D341Med (cell line): ENCODE results near the gene DCT.

Experiments
- DNase-seq: peaks from one replicate; pipeline ENCODE4 v3.0.0; 2012; ENCODE audit warnings: low spot score

The DCT gene

DNA sequence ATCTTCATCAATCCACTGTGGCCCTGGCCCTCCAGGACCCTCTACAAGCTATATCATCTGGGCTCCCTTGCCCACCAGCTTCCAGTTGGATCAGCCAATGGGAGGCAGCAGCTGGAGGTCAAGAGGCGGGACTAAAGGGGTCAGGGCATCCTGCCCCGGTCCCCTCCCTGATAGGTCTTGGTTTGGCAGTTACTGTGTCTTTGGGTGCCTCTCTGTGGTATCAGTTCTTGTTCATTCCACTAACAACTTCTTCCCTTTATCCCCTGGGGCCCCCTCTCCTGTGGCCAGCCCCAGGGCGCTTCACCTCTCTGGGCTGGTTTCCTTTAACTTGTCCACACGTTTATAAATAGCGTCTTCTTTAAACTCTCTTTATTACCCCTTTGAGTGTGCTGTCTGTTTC is 83.6 kb downstream of the DCT start:
- DNase-seq: no peak

DNA sequence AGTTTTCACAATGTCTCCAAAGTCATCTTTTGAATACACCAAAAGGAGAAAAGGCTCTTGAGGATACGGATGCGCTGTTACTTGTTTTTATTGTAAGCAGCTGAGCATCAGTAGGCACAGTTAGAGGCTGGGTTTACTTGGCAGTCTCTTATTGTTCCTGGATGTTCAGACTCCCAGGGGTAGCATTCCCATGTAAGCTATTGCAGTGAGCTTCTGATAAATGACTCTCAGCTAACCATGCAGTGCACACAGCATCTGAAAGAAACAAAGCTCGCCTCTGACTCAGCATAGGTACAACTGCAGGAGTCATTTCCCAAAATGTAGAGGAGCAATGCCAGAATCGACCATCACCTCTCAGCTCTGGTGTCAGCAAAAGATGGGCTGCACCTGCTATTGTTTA is 84.8 kb downstream of the DCT start:
- DNase-seq: no peak

DNA sequence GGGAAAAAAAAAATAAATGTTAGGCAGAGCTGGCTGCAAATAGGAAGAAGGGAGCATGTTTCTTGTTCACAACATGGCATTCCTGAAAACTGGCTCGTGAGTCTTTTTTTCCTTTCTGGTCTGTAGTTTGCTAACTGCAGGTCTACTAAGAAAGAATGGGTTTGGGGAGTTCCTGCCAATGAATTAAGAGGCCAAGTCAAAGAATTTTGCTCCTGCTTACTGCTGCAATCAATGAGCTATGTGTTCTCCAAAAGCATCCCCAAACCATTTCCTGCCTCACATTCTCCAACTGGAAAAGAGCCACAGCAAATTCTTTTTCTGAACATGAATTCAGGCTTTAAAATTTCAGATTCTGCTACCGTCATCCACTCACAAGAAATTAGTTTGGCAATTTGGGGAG is 88.6 kb downstream of the DCT start:
- no peak for DNase-seq

DNA sequence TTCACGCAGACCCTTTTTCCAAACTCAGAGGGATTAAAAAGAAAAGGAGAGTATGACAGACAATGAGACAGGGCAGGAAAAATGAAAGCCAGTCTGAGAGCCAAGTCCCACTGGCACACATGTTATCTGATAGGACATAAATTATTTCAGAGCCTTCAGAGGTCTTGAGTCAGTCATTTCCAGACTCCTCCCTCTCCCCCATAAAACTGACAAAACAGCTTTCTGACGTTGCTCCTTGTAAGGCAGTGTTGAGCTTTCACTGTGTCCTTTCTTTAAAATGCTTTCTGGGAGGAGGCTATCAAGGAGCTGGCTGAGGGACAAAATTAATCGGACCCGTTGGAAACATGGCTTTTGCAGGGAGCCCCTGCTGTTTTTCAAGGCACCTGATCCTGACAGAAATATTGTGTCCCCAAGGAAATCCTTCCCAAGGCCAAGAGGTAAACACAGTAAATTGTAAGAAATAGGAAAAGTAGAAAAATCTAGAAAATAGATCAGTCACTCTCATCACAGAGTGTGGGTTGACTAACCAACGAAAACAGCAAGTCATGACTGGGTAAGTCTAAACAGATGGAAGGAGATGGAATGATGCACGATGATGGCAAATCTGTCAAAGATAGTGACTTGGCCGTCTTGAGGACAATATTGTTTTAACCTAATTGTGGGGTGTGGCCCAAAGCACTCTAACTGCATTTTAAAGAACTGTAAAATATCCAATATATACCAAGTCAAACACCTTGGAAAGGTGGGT is 89.7 kb downstream of the DCT start:
- DNase-seq: no peak

DNA sequence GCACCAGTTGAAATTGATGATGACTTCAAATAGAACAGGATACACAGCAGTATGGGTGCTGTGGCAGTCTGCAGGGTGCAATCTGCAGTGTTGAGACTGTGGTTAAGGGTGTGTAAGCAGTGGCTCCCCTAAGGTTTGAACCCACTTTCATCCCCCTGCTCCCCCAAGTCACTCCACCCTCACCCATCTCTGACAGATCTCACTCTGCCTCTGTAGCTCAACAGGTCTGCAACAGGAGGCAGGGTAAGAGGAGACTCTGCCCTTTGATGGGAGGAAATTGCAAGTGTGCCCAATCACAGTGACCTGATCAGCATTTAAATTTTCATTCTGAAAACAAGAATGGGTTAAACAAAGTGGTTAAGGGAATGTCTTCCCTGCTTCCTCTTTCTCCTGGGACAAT is 92.4 kb downstream of the DCT start:
- no peak for DNase-seq
